HepG2 (cell line): ENCODE data around the gene POC1B. TPM values are rescaled to one million over a fixed set of nuclear protein-coding genes. Genes with fewer than 3 reads are reported as not detected.

Experiments used
- KAT7 ChIP-seq: IDR thresholded peaks from 2 replicates; pipeline ENCODE4 v1.6.1; 2018; ENCODE audit warnings: borderline replicate concordance, missing compliant biosample characterization
- MED1 ChIP-seq: sonication (generic); formaldehyde crosslinking; IDR thresholded peaks from 2 replicates; pipeline ENCODE4 v1.4.0; 2020; ENCODE audit warnings: missing genetic modification reagents
- MED8 ChIP-seq: sonication (generic); formaldehyde crosslinking; IDR thresholded peaks from 2 replicates; pipeline ENCODE4 v1.8.1; 2023; ENCODE audit warnings: mild to moderate bottlenecking, missing genetic modification reagents; ENCODE audit not compliant: insufficient replicate concordance
- MXI1 ChIP-seq: IDR thresholded peaks from 3 replicates; pipeline ENCODE4 v1.6.1; 2012; ENCODE audit warnings: low read depth, low read length, inconsistent platforms, borderline replicate concordance
- NFKBIZ ChIP-seq: IDR thresholded peaks from 2 replicates; pipeline ENCODE4 v1.6.1; 2018; ENCODE audit warnings: missing genetic modification reagents, missing compliant biosample characterization
- POGZ ChIP-seq: sonication (generic); formaldehyde crosslinking; IDR thresholded peaks from 2 replicates; pipeline ENCODE4 v1.4.0; 2020; ENCODE audit warnings: mild to moderate bottlenecking, missing genetic modification reagents
- SNAI1 ChIP-seq: sonication (generic); formaldehyde crosslinking; IDR thresholded peaks from 2 replicates; pipeline ENCODE4 v1.5.0; 2020; ENCODE audit warnings: mild to moderate bottlenecking, missing genetic modification reagents, borderline replicate concordance
- SP5 ChIP-seq: IDR thresholded peaks from 2 replicates; pipeline ENCODE4 v1.6.1; 2016; ENCODE audit warnings: low read depth, borderline replicate concordance
- ZBTB1 ChIP-seq: sonication (generic); formaldehyde crosslinking; IDR thresholded peaks from 2 replicates; pipeline ENCODE4 v1.4.0; 2020; ENCODE audit warnings: missing genetic modification reagents, borderline replicate concordance
- ZBTB25 ChIP-seq: IDR thresholded peaks from 2 replicates; pipeline ENCODE4 v1.6.1; 2018; ENCODE audit warnings: missing genetic modification reagents
- ZFY ChIP-seq: sonication (generic); formaldehyde crosslinking; IDR thresholded peaks from 2 replicates; pipeline ENCODE4 v1.4.0; 2020; ENCODE audit warnings: missing genetic modification reagents
- ZNF296 ChIP-seq: sonication (generic); formaldehyde crosslinking; conservative IDR thresholded peaks from 2 replicates; pipeline ENCODE4 v1.5.0; 2020; ENCODE audit warnings: mild to moderate bottlenecking, missing genetic modification reagents
- ZNF432 ChIP-seq: sonication (generic); formaldehyde crosslinking; IDR thresholded peaks from 2 replicates; pipeline ENCODE4 v1.5.0; 2020; ENCODE audit warnings: missing genetic modification reagents, mild to moderate bottlenecking, borderline replicate concordance
- ZNF644 ChIP-seq: IDR thresholded peaks from 2 replicates; pipeline ENCODE4 v1.6.1; 2016; ENCODE audit warnings: low read depth
- ZNF761 ChIP-seq: sonication (generic); formaldehyde crosslinking; conservative IDR thresholded peaks from 2 replicates; pipeline ENCODE4 v1.4.0; 2020; ENCODE audit warnings: mild to moderate bottlenecking, missing genetic modification reagents
- ZNF788 ChIP-seq: sonication (generic); formaldehyde crosslinking; IDR thresholded peaks from 2 replicates; pipeline ENCODE4 v1.5.0; 2020; ENCODE audit warnings: mild to moderate bottlenecking, missing genetic modification reagents, borderline replicate concordance
- ZNF878 ChIP-seq: sonication (generic); formaldehyde crosslinking; IDR thresholded peaks from 2 replicates; pipeline ENCODE4 v1.8.1; 2023; ENCODE audit warnings: mild to moderate bottlenecking, missing genetic modification reagents, moderate library complexity
- ZSCAN22 ChIP-seq: sonication (generic); formaldehyde crosslinking; IDR thresholded peaks from 2 replicates; pipeline ENCODE4 v1.4.0; 2020; ENCODE audit warnings: mild to moderate bottlenecking, missing genetic modification reagents
- polyA plus RNA-seq, 8 experiments: library from polyadenylated mRNA; depleted of rRNA in 3 of 8; stranded (reverse) in 7 of 8; unstranded in 1 of 8; fragments of >200 nt; fragmentation: Illumina TruSeq in 4 of 8; extraction: Trizol in 4 of 8; gene quantifications; 2 replicates each; pipeline versions ENCODE4 v1.2.1 to v1.2.3, GENCODE V29; 2011 to 2016; ENCODE audit warnings: low read depth in 4 of 8, missing spikeins in 1 of 8, mixed read lengths in 1 of 8; ENCODE audit not compliant: insufficient read depth in 1 of 8
- total RNA-seq, 5 experiments: library from RNA; depleted of rRNA; stranded (reverse); fragments of >200 nt; fragmentation: Illumina TruSeq; extraction: Trizol; gene quantifications; 2 replicates each; pipeline ENCODE4 v1.2.3, GENCODE V29; 2016; ENCODE audit warnings: low read depth in 1 of 5
- TF ChIP-seq, protein P1 (sequence below): sonication (generic); formaldehyde crosslinking; IDR thresholded peaks from 2 replicates; pipeline ENCODE4 v1.4.0; 2020; ENCODE audit warnings: low read depth, missing genetic modification reagents
- TF ChIP-seq, protein P2 (sequence below): sonication (generic); formaldehyde crosslinking; IDR thresholded peaks from 2 replicates; pipeline ENCODE4 v1.4.0; 2020; ENCODE audit warnings: missing genetic modification reagents, mild to moderate bottlenecking, borderline replicate concordance
- TF ChIP-seq, protein P3 (sequence below): sonication (generic); formaldehyde crosslinking; IDR thresholded peaks from 2 replicates; pipeline ENCODE4 v1.5.0; 2020; ENCODE audit warnings: missing genetic modification reagents

POC1B gene
- total and polyA plus RNA-seq, 2 of the 13 experiments (the other 11 are each of a cell fraction or from before 2014, with no cell fraction given) = 9.3 to 11.0 TPM

DNA sequence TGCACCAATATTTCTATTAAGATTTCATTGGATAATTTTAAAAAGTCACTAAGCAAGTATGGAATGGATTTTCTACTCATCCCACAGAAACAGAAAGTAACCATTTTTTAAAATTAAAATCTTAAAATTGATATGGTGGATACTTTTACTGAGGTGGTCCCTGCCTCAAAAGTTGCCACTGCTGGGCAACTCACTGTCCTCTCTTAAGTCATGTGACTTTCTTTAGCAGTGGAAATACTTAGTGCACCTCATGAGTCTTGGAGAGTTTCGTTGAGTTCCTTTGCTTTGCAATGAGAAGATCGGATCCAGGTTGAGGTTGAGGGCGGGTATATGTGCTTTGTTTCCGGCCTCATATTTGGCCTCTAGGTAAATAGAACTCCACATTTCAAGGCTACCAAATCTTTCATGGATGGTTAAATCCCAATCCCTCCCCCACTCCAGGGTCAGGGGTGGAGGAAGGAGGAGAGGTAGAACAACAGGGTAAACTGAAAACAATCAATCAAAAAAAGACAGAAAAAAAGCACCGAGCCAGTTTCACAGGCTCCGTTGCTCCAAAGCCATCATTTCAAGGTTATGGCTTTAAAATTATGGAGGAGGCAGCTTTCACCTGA lies 134.0 kb downstream of the POC1B start (continued):
- no peak for TF ChIP-seq ZSCAN22 (CRISPR knock-in tag)
- peak; percentile 92 for TF ChIP-seq MED1
- no peak for TF ChIP-seq KAT7 (CRISPR knock-in tag)
- TF ChIP-seq ZNF788 (CRISPR knock-in tag) = no peak
- TF ChIP-seq ZFY (CRISPR knock-in tag) = no peak
- TF ChIP-seq NFKBIZ (CRISPR knock-in tag) = peak; percentile 49; the same call in 1 of the 2 replicates
- TF ChIP-seq, protein P1, sequence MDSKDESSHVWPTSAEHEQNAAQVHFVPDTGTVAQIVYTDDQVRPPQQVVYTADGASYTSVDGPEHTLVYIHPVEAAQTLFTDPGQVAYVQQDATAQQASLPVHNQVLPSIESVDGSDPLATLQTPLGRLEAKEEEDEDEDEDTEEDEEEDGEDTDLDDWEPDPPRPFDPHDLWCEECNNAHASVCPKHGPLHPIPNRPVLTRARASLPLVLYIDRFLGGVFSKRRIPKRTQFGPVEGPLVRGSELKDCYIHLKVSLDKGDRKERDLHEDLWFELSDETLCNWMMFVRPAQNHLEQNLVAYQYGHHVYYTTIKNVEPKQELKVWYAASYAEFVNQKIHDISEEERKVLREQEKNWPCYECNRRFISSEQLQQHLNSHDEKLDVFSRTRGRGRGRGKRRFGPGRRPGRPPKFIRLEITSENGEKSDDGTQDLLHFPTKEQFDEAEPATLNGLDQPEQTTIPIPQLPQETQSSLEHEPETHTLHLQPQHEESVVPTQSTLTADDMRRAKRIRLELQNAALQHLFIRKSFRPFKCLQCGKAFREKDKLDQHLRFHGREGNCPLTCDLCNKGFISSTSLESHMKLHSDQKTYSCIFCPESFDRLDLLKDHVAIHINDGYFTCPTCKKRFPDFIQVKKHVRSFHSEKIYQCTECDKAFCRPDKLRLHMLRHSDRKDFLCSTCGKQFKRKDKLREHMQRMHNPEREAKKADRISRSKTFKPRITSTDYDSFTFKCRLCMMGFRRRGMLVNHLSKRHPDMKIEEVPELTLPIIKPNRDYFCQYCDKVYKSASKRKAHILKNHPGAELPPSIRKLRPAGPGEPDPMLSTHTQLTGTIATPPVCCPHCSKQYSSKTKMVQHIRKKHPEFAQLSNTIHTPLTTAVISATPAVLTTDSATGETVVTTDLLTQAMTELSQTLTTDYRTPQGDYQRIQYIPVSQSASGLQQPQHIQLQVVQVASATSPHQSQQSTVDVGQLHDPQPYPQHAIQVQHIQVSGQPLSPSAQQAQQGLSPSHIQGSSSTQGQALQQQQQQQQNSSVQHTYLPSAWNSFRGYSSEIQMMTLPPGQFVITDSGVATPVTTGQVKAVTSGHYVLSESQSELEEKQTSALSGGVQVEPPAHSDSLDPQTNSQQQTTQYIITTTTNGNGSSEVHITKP = peak; percentile 44
- peak; percentile 66; the same call in 1 of the 2 replicates for TF ChIP-seq ZNF878 (CRISPR knock-in tag)
- no peak for TF ChIP-seq ZBTB1 (CRISPR knock-in tag)
- TF ChIP-seq, protein P2, sequence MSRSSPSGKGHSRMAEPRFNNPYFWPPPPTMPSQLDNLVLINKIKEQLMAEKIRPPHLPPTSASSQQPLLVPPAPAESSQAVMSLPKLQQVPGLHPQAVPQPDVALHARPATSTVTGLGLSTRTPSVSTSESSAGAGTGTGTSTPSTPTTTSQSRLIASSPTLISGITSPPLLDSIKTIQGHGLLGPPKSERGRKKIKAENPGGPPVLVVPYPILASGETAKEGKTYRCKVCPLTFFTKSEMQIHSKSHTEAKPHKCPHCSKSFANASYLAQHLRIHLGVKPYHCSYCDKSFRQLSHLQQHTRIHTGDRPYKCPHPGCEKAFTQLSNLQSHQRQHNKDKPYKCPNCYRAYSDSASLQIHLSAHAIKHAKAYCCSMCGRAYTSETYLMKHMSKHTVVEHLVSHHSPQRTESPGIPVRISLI (CRISPR knock-in tag) = peak; percentile 79; the same call in 1 of the 2 replicates
- TF ChIP-seq ZBTB25 = no peak; the same call in 1 of the 2 replicates
- TF ChIP-seq ZNF296 (CRISPR knock-in tag) = no peak
- TF ChIP-seq, protein P3, sequence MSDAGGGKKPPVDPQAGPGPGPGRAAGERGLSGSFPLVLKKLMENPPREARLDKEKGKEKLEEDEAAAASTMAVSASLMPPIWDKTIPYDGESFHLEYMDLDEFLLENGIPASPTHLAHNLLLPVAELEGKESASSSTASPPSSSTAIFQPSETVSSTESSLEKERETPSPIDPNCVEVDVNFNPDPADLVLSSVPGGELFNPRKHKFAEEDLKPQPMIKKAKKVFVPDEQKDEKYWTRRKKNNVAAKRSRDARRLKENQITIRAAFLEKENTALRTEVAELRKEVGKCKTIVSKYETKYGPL = no peak
- TF ChIP-seq ZNF644 (CRISPR knock-in tag) = 0 out of 2 replicates have a peak, but pooled peaks have one; percentile 24
- no peak for TF ChIP-seq ZNF432
- TF ChIP-seq SNAI1 (CRISPR knock-in tag) = no peak
- TF ChIP-seq MXI1 = no peak
- TF ChIP-seq MED8 (CRISPR knock-in tag) = peak; percentile 28
- peak; percentile 90 for TF ChIP-seq SP5 (CRISPR knock-in tag)
- peak; percentile 47; the same call in 1 of the 2 replicates for TF ChIP-seq POGZ (CRISPR knock-in tag)
- TF ChIP-seq ZNF761 (CRISPR knock-in tag) = 0 out of 2 replicates have a peak, but pooled peaks have one; percentile 25
